Vagina (tissue), 2 donors: ENCODE measurements around the gene TSNAXIP1.
A peak's percentile ranks its signal among the peaks of the same experiment; 100 is the strongest.

Source experiments
- CTCF ChIP-seq, 3 experiments: fragments of 450-650 bp in 2 of 3; fragments of 200-600 bp in 1 of 3; sonication (generic) in 1 of 3; IDR thresholded peaks; one replicate each; pipeline ENCODE4 v1.5.1; 2017 to 2019; ENCODE audit warnings: antibody characterized with exemption in 3 of 3, mild to moderate bottlenecking in 2 of 3, moderate library complexity in 2 of 3
- POLR2A ChIP-seq, 2 donors: fragments of 450-650 bp; IDR thresholded peaks; one replicate each; pipeline ENCODE4 v1.6.1; 2017; ENCODE audit warnings: antibody characterized with exemption in 2 of 2, mild to moderate bottlenecking in 2 of 2, moderate library complexity in 2 of 2
- POLR2AphosphoS5 ChIP-seq, 2 donors: sonication (generic); formaldehyde crosslinking; IDR thresholded peaks; one replicate each; pipeline ENCODE4 v1.9.0; 2017; ENCODE audit warnings: antibody characterized with exemption in 2 of 2, mild to moderate bottlenecking in 2 of 2, low read depth in 1 of 2; ENCODE audit not compliant: insufficient read depth in 1 of 2

- TF ChIP-seq CTCF (IDR thresholded peaks at IDR 0.05), result no peak
- TF ChIP-seq POLR2A (IDR thresholded peaks at IDR 0.05), result no peak
- peak in 1 of 2 donors; percentile 29 for TF ChIP-seq POLR2AphosphoS5 (IDR thresholded peaks at IDR 0.05; ENCODE audit: insufficient read depth in 1 of 2, low read depth in 1 of 2)
Observed at GRCh38 chr16:67860589-67861398, 54.1 kb downstream of the TSNAXIP1 start.
